ENCODE results near the gene FLOT2. TPM values are rescaled to one million over a fixed set of nuclear protein-coding genes. Genes with fewer than 3 reads are reported as not detected.

The FLOT2 gene
- total and polyA plus RNA-seq, 2 of the 8 experiments (the other 6 are each of a cell fraction or from before 2014, with no cell fraction given) = 116 to 189 TPM

- TF ChIP-seq POU5F1 (IDR thresholded peaks at IDR 0.05; ENCODE audit: low read depth, low read length) = no peak
- TF ChIP-seq KDM4A (IDR thresholded peaks at IDR 0.05; ENCODE audit: low read depth, low read length, severe bottlenecking) = no peak
- no peak for TF ChIP-seq NANOG (IDR thresholded peaks at IDR 0.05; ENCODE audit: insufficient read depth, low read depth, low read length, poor library complexity, severe bottlenecking)
- TF ChIP-seq HDAC6 (IDR thresholded peaks at IDR 0.05; ENCODE audit: low read depth, low read length) = no peak
- TF ChIP-seq SIN3A (conservative IDR thresholded peaks at IDR 0.05 in 1 of 2, IDR thresholded peaks at IDR 0.05 in 1 of 2; ENCODE audit: low read depth in 1 of 2, low read length in 2 of 2) = no peak
- no peak for TF ChIP-seq ZNF274 (IDR thresholded peaks at IDR 0.05; ENCODE audit: borderline replicate concordance, extremely low read depth, low read length)
These were observed 11.2 kb upstream of the FLOT2 start (continued) for GRCh38 chr17:28908640-28909167.

Data from H1 (cell line).